NCI-H2107 treated with DMSO at 0.1 percent for 48 hours (cell line): Measurements from ENCODE around the gene PLK1.
A peak's percentile ranks its signal among the peaks of the same experiment; 100 is the strongest.
"Not testable (repeated sequence)": the region's sequence is repeated elsewhere in the genome, so short reads cannot be mapped to it uniquely, and the experiment has no call there.

Source experiments
- DNase-seq: peaks from one replicate; lab custom pipeline; 2025; ENCODE audit not compliant: unreplicated experiment; lab: John Stamatoyannopoulos, UW

PLK1 gene

DNA sequence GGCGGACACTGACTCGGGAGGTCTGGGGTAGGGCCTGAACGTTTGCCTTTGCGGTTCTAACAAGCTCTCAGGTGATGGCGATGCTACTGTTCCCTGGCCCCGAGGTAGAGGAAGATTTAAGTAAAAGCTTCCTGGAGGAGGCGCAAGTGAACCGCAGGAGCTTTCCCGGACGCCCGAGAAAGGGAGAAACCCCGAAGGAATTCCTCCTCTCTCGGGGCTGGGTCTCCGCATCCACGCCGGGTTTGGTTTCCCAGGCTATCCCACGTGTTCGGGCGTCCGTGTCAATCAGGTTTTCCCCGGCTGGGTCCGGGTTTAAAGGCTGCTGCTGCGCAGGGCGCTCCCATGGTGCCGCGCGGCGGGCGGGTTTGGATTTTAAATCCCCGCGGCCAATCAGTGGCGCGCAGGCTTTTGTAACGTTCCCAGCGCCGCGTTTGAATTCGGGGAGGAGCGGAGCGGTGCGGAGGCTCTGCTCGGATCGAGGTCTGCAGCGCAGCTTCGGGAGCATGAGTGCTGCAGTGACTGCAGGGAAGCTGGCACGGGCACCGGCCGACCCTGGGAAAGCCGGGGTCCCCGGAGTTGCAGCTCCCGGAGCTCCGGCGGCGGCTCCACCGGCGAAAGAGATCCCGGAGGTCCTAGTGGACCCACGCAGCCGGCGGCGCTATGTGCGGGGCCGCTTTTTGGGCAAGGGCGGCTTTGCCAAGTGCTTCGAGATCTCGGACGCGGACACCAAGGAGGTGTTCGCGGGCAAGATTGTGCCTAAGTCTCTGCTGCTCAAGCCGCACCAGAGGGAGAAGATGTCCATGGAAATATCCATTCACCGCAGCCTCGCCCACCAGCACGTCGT, at the start of gene PLK1:
Gene PLK1 (plus strand): TSS at position 460 of the 844 bp plus-strand sequence. CDS start 44 bp downstream, at position 504.
- peak; percentile 75 for DNase-seq

DNA sequence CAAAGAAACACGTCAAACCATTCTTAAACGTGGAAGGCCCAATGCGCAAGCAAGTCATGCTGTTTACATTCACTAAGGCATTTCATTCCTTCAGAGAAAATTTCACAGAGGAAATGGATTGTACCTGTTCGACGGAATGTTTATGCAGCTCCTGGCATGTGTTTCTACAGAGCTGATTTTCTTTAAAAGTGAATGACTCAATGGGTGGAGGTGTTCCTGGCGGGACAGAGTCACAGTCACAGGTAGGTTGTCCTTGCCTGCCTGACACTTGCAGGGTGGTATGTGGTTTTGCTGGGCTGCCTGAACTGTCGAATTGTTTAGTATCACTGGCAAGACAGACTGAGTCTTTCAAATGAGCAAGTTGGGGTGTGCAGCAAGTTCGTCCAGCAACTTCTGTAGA, 49.2 kb upstream of the PLK1 start:
- no peak for DNase-seq

DNA sequence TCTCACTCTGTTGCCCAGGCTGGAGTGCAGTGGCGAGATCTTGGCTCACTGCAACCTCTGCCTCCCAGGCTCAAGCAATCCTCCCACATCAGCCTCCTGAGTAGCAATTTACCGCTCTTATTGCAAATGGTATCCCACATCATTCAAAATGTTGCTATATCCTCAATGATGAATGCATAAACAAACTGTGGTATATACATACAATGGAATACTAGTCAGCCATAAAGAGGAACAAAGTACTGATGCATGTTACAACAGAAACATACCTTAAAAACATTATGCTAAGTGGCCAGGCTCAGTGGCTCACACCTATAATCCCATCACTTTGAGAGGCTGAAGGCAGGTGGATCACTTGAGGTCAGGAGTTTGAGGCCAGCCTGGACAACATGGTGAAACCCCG, 46.8 kb upstream of the PLK1 start:
- DNase-seq, result not testable (repeated sequence)

DNA sequence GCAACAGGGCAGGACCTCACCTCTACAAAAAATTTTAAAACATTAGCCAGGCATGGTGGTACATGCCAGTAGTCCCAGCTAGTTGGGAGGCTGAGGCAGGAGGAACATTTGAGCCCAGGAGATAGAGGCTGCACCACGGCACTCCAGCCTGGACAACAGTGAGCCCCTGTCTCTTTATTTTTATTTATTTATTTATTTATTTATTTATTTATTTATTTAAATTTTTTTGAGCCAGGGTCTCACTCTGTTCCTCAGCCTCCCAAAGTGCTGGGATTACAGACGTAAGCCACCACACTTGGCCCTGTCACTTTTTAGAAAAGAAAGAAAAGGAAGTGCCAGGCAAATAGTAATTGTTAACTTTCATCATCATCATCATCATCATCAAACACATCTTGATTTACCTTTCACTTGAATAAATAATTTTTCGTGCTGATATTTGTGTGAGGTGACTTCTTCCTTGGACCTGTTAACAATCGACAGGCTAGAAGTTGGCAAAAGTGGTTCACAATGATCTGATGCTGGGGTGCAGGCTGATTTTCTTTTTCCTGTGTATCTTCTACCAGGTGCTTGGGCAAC, 44.1 kb upstream of the PLK1 start:
- no peak for DNase-seq

DNA sequence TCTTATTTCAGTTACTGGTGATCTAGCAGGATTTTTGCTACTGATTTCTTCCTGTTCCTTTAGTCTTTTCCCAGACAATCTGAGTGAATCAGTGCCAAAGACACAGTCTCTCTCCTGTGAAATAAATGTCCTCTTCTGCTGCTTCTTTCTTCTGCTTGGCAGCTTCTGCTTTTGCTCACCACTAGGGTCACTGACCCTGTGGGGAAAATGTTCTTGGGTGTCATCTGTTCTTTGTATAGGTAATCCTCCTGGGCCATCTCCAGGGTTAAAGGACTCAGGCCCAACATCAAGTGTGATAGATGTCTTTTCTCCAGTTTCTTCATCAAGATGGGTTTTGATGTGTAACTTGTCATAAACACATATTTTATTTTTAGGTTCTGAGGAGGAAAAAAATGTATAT, 42.7 kb upstream of the PLK1 start:
- no peak for DNase-seq

DNA sequence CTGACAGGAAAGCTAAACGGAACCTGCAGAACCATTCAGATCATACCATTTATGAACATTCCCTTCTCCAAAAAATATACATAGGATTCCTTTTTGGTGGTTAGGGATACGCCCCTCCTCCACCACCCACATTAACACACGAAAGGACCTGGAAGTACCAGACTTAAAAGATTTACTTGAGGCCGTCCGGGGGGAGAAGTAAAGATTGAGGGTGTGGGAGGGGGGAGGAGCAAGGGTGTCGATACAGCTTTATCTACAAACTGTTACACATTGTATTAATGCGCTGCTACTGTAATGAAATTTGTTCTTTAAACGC, 38.1 kb upstream of the PLK1 start:
- DNase-seq, result no peak

DNA sequence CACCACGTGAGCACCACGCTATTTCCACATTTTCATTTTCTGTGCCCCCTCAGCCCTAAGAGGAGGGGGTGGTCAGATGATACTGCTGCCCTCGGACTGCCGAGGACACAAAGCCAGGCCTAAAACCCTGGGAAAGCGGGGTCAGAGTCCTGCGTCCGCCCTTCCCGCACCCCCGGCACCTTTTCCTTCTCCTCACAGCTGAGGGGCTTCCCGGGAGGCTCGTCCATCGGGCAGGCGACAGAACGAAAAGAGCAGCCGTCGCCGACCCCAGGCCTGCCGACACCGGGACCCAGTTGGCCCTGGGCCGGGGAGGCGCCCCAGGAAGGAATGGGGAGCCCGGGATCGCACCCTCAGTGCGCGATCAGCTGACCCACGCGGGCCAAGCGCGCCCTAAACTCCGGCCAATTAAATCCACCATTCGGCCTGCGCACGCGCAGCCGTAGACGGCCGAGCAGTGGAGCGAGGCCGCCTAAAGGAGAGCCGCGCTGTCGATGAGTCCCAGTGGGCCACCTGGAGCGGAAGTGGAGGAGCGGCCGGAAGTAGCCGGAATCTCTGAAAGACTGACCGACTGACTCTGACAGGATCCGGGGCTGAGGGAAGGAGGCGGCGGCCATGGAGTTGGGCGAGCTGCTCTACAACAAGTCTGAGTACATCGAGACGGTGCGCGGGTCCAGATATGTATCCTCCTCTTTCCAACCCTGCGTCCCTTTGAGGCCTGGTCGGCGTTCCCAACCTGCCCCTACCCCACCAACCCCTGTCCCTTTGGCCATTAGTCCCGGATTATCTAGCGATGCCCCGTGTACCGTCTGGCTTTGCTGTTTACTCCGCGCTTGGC, 37.5 kb upstream of the PLK1 start, which contains the start of the genes DCTN5 and PALB2:
Gene DCTN5 (plus strand): TSS at position 536 of the 835 bp plus-strand sequence. CDS start 77 bp downstream, at position 613.
Gene PALB2 (minus strand): TSS at position 380 of the 835 bp plus-strand sequence. CDS start 153 bp downstream, at position 227.
- DNase-seq, result peak; percentile 82

DNA sequence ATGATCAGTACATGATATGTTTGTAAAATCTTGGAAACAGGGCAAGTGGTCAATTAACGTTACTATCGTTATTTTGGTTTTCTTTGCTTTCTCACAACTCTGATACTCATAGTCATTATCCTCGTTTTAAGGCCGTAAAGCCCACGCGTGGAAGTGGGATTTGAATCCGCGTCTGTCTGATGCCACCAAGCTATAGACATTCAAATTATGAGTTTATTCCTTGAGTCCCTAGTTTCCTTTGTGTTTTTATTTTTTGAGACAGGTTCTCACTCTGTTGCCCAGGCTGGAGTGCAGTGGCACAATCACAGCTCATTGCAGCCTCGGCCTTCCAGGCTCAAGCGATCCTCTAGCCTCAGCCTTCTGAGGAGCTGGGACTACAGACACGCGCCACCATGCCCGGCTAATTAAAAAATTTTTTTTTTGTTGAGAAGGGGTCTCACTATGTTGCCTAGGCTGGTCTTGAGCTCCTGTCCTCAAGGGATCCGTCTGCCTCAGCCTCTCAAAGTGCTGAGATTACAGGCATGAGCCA, 36.4 kb upstream of the PLK1 start:
- DNase-seq, result no peak

DNA sequence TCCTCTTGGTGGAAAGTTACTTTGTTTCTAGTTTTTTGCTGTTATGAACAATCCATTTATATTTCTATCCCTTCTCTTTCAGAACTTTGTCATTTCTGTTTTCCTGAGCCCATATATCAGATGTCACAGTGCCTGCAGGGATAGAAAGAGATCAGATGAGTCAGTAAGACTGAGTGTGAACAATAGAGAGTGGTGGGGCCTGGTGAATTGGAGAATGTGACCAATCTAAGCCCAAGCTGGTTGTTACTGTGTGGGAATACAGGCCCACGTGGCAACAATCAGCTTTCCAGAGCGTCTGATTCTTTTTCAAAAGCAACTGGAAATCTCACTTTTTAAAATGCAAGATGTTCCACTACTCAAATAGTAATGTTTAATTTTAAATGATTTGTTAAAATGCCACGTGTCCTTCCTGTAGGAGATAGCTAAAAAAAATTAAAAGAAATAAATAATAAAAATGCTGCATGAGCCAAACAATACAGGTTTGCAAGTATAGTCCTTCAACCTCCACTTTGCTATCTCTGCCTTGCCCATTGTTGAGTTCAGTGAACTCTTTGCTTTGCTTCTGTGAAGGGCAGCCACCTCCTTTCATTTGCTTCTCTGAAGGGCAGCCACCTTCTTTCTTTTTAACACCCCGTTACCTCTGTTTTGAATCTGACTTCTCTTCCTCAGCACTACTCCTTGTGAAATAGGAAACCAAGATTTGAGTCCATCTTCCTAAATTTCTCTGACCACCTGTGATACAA, 27.8 kb upstream of the PLK1 start:
- DNase-seq, result no peak

DNA sequence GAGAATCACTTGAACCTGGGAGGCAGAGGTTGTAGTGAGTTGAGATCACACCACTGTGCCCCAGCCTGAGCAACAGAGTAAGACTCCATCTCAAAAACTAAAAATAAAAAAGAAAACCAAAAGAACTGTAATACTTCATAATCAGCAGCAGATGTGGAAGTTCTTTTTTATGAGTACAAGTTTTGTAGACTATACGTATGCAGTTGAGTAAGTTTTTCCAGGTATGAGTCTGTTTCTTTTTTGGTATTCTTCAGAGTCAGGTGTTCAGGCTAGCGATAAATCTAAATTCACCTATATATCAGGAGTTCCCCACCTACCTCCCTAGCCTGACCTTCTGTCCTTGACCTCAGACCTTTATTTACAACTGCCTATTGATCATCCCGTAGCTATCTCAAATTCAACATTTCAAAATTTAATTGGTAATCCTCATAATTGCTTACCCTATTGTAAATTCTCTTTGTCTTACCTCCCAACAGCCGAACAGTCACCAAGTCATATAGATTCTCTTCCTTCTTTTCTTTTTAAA, 26.7 kb upstream of the PLK1 start:
- no peak for DNase-seq

DNA sequence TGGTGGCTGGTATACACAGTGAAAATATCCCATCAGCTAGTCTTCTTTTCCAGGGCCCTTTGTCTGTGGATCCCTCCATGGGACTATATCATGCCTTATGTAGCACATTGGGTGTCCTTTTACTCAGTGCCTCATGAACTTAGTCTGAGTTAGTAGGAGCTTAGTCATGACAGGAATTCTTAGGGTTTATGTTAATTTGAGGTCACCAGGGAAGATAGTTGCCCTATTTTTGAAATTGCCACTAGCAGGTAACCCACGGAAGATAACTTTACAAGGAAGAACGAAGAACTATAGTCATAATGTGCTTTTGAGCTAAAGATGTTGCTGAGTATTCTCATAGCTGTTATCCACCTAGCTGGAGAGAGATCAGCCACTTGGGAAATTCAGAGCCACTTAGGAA, 14.8 kb upstream of the PLK1 start:
- DNase-seq, result no peak

DNA sequence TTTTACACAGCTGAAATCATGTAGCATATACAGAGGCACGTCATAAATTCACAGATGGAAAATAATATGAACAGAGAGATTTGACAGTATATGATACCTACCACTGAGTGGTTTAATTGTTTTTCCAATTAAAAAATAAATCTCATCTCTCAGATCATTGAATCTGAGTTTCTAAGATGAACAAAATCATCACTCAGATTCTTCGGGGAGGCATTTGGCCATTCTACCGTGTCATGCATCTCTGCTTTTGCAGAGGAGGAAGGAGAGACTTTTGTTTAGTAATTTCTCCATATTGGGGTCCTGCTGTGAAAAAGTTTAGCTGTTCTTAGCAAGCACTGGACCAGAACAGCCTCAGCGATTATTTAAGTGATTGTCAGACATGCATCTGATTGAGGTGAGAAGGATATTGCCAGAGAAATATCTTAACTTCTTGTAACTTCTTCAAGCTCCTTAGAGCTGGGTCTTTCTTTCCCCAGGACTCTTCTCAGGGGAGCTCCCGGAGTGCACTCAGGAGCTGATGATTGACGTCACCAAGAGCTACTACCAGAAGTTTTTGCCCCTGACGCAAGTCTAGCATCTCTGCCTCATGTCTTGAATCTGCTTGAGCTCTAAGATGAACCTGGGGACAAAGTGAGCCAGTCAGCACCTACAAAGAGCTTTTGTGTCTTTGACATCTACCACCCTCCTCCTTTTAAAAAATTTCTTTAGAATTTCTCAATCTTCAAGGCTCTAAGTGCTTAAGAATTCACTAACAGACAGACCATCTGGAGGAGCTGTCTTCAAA, 11.9 kb upstream of the PLK1 start:
- DNase-seq, result no peak

DNA sequence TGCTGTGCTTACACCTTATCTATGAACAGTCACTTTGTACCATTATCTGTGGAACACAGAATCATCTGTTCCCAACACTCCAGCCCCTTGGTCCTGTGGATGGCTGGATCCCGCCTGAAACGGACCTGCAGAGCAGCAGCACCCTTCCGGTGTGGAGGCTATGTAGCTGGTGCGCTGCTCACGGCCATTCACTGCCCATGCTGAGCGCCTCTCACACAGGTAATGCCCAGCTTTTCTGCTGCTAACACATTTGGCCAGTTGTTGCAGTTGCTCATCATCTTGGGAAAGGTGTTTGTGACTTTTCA, 11.4 kb upstream of the PLK1 start:
- no peak for DNase-seq

DNA sequence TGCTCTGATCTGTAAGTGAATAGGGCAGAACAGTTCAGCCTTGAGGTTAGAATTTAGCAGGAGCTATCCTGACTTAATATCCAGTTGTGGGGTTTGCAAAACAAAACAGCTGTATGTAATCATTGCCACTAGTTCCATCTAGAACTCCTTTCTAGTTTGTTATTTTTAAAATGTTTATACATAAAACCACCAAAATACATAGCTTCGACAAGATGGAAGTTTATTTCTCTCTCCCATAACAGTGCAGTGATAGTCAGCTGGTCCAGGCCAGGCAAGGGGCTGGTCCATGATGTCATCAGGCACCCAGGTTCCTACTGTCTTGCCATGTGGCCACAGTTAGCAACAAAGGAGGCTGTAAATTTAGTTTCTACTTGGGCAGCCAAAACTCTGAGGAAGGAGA, 10.5 kb upstream of the PLK1 start:
- no peak for DNase-seq

DNA sequence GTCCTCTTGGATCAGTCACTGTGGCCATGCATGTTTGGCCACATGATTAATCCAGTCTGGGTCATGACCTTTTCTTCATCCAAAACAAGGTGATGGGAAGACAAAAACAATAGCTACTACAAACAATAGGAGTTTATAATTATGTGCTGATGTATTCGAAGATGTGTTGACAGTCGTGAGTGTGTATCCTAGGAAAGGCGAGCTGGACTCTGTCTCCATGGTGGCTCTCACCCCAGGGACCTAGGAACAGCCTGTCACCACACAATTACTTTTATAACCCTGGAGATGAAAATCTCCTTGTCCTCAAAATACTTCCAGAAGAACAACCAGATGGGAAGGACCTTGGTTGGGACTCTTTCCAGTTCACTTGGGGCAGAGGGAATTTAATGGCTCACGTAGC, 9.8 kb upstream of the PLK1 start:
- DNase-seq, result no peak

DNA sequence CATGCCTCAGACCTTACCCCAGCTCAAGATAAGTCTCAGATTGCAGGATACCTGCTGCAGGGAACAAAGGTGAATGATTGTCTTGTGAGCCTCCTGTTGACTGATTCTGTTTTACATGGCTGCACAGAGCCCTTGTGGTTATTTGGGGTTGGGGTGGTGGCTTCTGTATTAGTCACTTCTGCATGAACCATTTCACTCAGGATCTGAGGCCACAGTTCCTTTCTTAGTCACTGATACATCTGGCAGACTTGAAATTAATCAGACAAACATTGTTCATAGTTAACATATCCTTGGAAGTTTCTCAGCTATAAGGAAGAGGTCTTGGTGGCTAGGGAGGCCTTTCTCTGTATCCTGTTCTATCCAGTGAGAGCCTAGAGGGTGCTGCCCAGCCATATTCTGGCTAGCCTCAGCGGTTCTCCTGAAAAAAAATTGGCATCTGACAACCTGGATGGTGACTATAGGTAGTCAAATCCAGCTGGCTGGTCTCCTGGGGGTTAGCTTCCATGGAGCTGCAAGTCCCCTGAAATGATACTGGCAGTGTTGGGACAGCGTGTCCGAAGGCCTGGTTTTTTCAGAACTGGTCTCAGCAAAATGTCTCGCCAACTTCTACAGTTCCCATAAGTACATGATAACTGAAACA, 8.4 kb upstream of the PLK1 start:
- DNase-seq, result no peak

DNA sequence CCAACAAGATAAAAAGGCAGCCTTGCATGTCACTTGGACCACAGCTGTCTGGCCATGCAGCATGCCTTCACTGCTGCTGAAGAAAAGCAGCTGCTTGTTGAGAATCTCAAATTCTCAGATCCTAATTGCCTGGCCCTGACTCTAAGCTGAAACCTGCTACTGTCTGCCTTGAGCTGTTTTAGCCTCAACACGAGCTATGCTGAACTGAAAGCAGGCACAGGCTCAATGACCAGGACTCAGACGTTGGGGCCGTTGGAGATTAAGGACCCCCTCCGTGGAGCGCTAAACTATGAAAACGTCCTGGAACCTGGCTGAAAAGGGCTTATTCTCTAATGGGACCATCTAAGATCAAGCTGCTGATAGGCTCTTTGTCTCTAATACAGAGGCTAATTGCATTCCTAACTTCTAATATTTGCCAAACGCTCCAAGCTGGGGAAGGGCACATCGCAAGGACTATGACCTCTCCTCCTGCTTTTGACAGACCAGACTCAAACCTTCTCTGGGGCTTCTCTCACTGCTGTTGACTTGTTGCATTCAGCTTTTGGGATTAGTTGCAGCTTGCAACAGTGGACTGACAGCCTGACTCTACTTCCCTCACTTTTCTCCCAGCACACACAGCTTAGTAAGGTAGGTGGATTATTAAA, 4.6 kb upstream of the PLK1 start:
- DNase-seq, result no peak

DNA sequence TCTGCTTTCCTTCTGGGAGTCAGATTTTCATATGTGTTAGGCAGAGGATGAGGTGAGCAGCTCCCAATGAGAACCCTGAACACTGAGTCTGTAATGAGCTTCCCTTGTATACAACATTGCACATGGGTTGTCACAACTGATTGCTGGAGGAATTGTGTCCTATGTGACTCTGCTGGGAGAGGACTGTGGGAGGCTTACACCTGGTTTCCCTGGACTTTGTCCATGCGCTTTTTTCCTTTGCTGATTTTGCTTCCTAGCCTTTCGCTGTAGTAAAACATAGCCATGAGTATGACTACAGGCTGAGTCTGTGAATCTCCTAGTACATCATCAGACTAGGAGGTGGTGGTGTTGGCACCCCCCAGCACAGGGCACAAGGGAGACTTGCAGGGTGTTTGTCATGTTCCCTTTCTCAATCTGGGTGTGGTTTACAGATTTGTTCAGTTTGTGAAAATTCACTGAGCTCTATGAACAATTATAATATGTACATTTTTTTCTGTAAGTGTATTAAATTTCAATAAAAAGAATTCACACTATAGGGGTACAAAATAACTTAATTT, 1.7 kb upstream of the PLK1 start:
- no peak for DNase-seq
